Endometrial microvascular endothelial cells (primary cell): ENCODE measurements around the gene SRA1. TPM values are rescaled to one million over a fixed set of nuclear protein-coding genes. Genes with fewer than 3 reads are reported as not detected.
"Not testable (repeated sequence)": the region's sequence is repeated elsewhere in the genome, so short reads cannot be mapped to it uniquely, and the experiment has no call there.

Experiments used
- in situ Hi-C: cut with HindIII; loops from 2 replicates; pipeline ENCODE4 v1.10.0; 2017; ENCODE audit warnings: low sequenced_read_pairs, low pct_unique_long_range_greater_than_20kb; ENCODE audit errors: inconsistent ontology term
- total RNA-seq: library from RNA; depleted of rRNA; stranded (reverse); fragments of >200 nt; gene quantifications from one replicate; pipeline ENCODE4 v1.2.3, GENCODE V29; 2015; ENCODE audit errors: inconsistent ontology term

Gene SRA1
- 26.6 TPM for total RNA-seq

DNA sequence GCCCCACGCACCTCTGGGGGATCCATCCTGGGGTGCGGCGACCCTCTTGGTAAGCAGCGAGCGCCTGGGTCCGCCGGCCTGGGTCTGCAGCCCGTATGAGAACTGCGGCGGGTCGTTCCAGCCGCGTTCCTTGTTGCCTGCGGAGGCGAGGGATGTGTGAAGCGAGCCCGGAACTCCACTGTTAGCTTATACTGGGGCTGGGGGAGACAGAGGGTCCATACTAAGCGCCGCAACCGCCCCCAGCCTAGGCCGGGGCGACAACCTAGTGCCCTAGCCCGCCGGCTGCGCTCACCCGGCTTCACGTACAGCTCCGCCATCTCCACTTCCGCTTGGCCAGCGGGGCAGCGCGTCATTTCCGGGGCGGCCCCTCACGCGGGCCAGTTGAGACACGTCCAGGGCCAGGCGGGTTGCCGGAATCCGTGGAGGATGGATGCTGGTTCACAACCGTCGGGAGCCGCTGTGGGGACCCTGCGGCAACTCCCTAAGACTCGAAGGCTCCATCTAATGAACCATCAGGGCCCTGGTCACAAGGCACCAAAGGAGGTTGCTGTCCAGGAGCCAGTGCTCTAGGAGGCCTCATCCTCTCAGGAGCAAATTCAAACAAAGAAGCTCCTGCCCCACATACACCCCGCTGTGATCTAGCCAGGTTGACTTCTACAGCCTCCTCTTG, at the start of gene SRA1:
Gene SRA1 (minus strand): TSS at position 338 of the 670 bp plus-strand sequence. CDS start 21 bp downstream, at position 317.
- in situ Hi-C loops = loop anchor here (25.0 kb wide), 1 partner anchor 220 kb away; the partner anchor contains the start of gene HBEGF

DNA sequence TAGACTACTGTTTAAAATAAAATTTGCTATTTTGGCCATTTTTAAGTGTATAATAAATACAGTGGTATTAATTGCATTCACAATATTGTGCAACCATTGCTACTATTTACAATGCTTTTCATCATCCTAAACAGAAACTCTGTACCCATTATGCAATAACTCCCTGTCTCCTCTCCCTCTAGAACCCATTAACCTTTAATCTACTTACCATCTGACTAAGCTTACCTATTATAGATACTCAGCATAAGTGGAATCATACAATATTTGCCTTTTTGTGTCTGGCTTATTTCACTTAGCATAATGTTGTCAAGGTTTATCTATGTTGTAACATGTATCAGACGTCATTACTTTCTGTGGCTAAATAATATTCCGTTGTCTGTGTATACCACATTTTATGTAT, 49.8 kb upstream of the SRA1 start:
- in situ Hi-C loops = no loop called here

DNA sequence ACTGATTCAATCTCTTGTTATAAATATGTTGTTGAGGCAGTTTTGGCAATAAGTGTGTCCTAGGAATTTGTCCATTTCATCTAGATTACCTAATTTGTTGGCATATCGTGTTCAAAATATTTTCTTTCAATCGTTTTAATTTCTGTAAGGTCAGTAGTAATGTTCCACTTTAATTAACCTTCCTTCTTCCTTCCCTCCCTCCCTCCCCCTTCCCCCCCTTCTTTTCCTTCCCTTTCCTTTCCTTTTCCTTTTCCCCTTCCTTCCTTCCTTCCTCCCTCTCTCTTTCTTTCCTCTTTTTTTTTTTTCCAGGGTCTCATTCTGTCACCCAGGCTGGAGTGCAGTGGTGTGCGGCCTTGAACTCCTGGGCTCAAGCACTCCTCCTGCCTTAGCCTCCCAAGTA, 48.6 kb upstream of the SRA1 start:
- in situ Hi-C loops = no loop called here

DNA sequence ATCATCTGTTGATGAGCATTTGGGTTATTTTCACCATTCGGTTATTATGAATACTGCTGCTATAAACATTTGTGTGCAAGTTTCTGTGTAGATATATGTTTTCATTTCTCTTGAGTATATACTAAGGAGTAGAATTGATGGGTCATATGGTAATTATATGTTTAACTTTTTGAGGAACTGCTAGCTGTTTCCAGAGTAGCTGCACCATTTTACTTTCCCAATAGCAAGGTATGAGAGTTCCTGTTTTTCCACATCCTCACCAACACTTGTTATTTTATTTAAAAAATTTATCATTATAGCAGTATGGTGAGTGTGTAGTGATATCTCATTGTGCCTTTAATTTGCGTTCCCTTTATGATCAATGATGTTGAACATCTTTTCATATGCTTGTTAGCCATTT, 46.5 kb upstream of the SRA1 start:
- in situ Hi-C loops = no loop called here

DNA sequence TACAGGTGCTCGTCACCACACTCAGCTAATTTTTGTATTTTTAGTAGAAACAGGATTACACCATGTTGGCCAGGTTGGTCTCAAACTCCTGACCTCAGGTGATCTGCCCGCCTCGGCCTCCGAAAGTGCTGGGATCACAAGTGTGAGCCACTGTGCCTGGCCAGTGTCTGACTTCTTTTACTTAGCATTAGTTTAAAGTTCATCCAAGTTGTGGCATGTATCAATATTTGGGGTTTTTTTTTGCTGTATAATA, 46.1 kb upstream of the SRA1 start:
- in situ Hi-C loops = not testable (repeated sequence)

DNA sequence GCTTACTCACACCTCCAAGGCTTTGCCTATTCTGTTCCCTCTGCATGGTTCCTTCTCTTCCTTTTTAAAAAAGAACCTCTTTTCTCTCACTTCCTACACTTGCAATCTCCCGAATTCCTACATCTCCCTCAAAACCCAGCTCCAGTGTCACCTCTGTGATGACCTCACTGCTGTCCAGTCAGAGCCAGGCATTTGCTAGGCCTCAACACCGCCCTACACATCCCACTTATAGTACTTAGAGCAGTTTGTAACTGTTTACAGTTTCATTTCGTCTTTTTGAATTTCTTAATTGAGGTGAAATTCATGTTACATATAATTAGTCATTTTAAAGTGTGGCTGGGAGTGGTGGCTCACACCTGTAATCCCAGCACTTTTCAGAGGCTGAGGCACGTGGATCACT, 44.9 kb upstream of the SRA1 start:
- in situ Hi-C loops = no loop called here

DNA sequence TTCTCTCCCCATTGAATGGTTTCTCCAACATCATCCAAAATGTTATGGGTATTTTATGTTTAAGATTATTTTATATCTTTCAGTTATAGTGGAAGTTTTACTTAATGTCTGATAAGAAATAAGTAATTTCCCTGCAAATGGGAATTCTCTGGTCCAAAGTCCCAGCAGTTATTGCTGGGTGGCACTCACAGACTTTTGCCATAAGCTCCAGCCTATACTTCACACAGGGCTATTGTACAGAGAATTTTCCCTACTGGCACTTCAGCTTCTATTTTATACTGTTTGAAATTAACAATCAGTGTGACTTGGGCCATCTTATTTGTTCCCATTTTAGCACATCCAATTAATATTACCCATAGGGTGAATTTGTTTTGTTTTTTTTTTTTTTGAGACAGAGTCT, 42.8 kb upstream of the SRA1 start:
- in situ Hi-C loops = no loop called here

DNA sequence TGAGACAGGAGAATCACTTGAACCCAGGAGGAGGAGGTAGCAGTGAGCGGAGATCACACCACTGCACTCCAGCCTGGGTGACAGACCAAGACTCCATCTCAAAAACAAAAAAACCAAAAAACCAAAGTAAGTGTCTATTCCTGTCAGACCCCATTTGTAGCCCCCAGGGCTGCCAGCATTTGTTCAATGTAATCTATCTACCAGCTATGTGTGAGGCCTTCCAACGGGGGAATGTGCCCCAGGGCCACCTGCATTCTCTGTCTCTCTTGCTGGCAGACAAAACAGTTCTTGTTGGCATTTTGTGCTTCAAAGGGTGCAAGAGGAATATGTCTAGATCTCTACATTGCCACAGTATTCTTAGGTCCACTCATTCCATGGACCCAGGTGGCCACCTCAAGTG, 41.6 kb upstream of the SRA1 start:
- in situ Hi-C loops = no loop called here

DNA sequence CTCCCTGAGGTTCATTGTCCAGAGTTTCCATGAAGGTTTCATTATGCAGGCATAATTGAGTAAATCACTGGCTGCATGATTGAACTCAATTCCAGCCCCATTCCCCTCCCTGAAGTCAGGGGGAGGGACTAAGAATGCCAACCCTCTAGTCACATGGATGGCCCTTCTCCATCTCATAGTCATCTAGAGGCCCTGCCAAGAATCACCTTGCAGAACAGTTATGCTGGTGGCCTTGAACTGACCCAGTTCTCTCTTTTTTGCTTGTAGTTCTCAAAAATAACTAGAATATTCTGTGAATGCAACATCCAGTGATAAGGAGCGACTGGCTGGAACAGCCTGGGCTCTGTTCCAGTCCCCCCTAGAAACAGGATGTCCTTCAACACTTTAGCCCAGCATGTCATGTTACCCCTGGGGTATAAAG, 39.1 kb upstream of the SRA1 start:
- in situ Hi-C loops = no loop called here

DNA sequence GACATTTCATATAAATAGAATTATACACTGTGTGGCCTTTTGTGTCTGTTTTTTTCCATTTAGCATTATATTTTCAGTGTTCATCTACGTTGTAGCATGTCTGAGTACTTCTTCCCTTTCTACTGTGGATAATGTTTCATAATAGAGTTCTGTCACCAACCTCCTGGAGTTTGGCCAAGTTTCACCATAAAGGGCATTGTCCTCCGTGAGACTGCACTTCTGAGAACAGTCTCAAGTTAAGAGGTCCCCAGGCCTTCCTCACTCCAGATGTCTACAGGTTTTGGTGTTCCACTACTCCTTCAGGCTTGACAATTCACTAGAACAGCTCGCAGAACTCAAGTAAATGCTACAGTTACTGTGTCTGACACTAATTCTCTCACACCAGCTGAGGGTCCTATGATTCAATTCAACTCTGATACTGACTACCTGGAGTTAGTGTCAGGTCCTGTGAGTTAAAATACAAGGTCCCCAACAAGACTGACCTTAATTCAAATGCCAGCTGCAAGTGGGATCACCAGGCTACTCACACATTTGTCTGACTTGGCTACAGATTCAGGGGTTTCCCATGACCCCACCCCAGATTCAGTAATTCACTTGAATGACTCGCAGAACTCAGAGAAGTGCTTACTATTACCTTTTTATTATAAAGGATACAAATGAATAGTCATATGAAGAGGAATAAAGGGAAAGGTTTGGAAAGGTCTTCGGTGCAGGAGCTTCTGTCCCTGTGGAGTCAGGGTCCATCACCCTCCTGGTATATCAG, 38.4 kb upstream of the SRA1 start:
- in situ Hi-C loops = no loop called here

DNA sequence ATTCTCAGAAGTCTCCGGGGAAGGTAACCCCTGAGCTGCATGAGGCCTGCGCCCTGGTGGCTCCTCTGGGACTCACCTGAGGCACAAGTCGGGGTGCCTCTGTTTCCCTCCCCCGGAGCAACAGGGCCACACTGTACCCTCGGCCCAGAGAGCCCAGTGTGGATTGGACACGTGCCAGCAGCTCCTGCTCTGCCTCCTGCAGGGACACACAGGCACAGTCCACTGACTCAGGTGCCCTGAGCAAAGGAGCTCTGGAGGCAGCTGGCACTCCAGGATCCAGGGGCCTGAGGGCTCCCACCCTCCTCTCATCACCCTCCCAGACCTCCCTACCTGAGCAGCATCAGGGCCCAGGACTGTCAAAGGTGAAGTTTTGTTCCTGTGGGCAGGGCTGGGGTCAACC, 36.9 kb upstream of the SRA1 start:
- in situ Hi-C loops = no loop called here

DNA sequence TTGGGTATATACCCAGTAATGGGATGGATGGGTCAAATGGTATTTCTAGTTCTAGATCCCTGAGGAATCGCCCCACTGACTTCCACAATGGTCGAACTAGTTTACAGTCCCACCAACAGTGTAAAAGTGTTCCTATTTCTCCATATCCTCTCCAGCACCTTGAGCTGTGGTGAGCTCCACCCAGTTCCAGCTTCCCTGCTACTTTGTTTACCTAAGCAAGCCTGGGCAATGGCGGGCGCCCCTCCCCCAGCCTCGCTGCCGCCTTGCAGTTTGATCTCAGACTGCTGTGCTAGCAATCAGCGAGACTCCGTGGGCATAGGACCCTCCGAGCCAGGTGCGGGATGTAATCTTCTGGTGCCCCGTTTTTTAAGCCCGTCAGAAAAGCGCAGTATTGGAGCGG, 35.8 kb upstream of the SRA1 start:
- in situ Hi-C loops = not testable (repeated sequence)

DNA sequence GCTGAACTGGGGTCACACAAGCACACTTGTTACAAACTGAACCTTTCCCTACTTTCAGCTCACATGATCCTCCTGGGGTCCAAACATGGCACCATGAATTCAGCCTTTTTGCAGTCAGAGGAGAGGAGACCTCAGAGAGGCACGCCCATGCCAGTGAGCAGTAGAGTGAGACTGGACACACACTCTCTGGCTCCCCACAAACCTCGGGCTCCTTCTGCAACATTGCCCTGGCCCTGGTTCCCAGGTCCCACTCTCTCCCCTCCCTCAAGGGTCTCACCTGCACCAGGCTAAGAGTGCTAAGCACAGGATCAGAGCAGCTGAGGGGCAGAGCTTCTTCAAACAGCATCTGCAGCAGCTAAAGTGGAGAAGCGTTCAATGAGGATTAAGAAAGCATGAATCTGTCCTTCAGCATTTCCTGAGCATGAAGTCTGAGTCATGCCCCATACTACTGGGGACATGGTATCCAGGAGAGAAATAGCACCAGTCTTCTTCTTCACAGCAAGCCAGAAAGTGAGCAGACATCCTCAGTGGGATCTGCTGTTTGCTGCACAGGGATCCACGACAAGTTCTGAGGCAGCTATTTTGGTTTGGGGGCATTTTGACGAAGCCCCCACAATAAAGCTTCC, 34.6 kb upstream of the SRA1 start:
- in situ Hi-C loops = no loop called here

DNA sequence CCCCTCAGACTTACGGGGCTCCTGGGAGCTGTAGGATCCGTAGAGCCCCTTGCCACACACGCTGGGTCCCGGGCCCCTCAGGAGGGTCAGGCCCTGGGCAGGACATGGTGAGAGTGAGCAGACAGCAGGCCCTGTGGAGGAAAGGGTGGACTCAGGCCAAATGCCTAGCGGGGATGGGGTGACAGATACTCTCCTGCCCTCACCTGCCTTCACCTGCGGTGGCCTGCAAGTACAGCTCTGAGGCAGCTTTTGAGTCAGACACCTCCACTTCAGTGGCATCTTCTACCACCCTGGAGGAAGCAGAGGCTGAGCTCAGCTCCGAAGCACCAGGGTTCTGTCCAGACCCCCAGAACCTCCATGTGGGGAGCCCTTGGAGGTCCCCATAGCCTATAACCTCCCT, 33.6 kb upstream of the SRA1 start:
- in situ Hi-C loops = no loop called here

DNA sequence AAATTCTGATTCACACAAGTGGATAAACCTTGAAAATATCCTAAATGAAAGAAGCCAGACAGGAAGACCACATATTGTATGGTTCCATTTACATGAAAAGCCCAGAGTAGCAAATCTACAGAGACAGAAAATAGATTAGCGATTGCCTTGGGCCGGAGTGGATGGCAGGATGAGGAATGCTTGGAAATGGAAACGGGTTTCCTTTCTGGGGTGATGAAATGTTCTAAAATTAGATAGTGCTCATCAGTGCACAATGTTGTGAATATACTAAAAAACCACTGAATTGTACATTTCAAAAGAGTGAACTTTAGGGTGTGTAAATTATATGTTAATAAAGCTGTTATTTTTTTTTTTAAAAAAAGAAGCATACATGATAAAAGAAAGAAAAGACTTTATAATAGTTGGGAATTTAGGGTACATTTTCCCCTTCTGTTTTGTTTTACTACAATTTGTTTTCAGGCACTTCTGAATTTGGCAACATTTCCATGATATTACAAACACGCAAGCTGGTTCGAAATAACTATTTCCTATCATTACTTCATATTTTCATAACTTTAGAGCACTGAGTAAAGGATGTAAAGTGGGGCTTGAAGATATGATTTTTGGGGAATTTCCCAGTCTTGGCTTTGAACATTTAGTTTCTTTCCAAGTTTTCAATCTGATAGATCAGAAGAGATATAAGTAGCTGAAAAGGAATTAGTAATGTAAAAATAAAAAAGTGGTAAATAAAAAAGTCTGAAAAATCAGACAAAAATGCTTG, 31.2 kb upstream of the SRA1 start:
- in situ Hi-C loops = no loop called here

DNA sequence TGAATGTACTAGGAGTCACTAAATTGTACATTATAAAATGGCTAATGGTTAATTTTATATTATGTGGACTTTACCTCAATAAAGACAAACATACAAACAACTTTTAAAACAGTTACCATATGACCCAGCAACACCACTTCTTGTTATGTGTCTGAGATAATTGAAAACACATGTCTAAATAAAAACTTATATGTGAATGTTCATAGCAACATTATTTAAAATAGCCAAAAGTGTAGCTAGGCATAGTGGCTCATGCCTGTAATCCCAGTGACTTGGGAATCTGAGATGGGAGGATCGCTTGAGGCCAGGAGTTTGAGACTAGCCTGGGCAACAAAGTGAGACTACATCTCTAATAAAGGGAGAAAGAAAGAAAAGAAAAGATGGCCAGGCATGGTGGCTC, 30.2 kb upstream of the SRA1 start:
- in situ Hi-C loops = no loop called here

DNA sequence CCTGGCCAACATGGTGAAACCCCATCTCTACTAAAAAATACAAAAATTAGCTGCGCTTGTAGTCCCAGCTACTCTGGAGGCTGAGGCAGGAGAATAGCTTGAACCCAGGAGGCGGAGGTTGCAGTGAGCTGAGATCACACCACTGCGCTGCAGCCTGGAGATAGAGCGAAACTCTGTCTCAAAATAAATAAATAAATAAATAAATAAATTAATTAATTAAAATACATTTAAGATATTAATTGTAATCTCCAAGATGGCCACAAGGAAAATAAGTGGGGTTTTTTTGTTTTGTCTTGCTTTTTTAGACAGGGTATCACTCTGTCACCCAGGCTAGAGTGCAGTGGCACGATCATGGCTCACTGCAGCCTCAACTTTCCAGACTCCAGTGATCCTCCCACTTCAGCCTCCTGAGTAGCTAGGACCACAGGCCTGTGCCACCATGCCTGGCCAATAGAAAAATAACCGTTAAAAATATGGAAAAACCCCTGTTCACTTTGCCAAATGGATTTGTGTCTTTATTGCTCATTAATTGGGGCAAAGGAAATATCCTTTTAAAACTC, 22.0 kb upstream of the SRA1 start:
- in situ Hi-C loops = not testable (repeated sequence)

DNA sequence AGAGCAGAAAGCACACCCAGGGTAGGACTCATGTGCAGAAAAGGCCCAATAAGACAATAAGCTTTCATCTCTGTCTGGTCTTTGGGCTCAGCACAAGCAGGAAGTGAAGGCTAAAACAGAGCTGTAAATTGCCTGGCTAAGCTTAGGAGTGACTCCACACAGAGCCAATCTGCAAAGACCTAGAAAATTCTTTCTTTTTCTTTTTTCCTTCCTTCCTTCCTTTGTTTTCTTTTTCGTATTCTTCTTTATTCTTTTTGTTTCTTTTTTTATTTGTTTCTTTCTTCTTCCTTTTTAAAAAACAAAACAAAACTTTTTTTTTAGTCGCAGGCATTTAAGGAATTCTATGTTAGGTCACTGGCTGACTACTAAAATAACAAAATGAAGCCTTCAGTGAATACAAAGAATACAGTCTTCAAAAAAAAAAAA, 19.5 kb upstream of the SRA1 start:
- in situ Hi-C loops = no loop called here

DNA sequence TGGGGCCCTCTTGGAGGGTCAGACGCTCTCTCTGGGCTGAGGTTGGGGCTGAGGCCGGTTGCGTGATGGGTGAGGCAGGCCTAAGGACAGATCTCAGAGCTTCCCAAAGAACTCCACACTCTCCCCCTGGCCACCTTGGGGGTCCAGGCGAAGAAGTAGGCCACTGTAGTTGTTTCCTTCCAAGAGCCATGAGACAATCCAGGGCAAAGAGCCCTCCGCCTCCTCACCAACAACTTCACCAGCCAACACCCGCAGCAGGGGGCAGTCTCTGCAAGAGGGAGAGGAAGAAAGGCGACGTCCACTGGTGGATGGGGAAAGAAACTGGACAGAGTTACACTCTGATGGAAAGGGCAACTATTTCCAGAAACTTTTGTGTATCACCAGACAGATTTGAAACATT, 18.0 kb upstream of the SRA1 start:
- in situ Hi-C loops = no loop called here
